GM23338 (cell line): Measurements from ENCODE around the gene GRM8. TPM values are rescaled to one million over a fixed set of nuclear protein-coding genes. Genes with fewer than 3 reads are reported as not detected.

Source experiments
- ATAC-seq: fragments of 200-7000 bp; cut with Tn5 transposase; 3 replicates; pipeline ENCODE4 v1.9.1; 2020
- DNase-seq: peaks from one replicate; pipeline ENCODE4 v3.0.0-alpha.2; 2015; ENCODE audit warnings: low spot score
- H2AFZ ChIP-seq: fragments of 200-600 bp; sonication (generic); 2 replicates; pipeline ENCODE4 v1.8.0; 2016; ENCODE audit warnings: antibody characterized with exemption, mild to moderate bottlenecking, moderate library complexity
- H3F3A ChIP-seq: fragments of 200-600 bp; sonication (generic); replicated peaks from 2 replicates; pipeline ENCODE4 v1.8.0; 2017; ENCODE audit warnings: antibody characterized with exemption, mixed run types, low read depth
- H3K27ac ChIP-seq: fragments of 200-600 bp; sonication (generic); 2 replicates; pipeline ENCODE4 v1.6.1; 2016; ENCODE audit warnings: low read depth
- H3K27me3 ChIP-seq: fragments of 200-600 bp; sonication (generic); 2 replicates; pipeline ENCODE4 v1.8.0; 2016; ENCODE audit warnings: mild to moderate bottlenecking, mixed run types, moderate library complexity; ENCODE audit not compliant: insufficient read depth
- H3K36me3 ChIP-seq: fragments of 200-600 bp; sonication (generic); 2 replicates; pipeline ENCODE4 v1.8.0; 2016; ENCODE audit warnings: mild to moderate bottlenecking; ENCODE audit not compliant: insufficient read depth
- H3K4me1 ChIP-seq: fragments of 200-600 bp; sonication (generic); 2 replicates; pipeline ENCODE4 v1.8.0; 2016; ENCODE audit warnings: mild to moderate bottlenecking, moderate library complexity; ENCODE audit not compliant: insufficient read depth
- H3K4me2 ChIP-seq: fragments of 200-600 bp; sonication (generic); 2 replicates; pipeline ENCODE4 v1.7.1; 2017; ENCODE audit warnings: mixed run types
- H3K4me3 ChIP-seq: fragments of 200-600 bp; sonication (generic); 2 replicates; pipeline ENCODE4 v1.6.1; 2016; ENCODE audit warnings: mixed run types
- H3K79me2 ChIP-seq: fragments of 200-600 bp; sonication (generic); replicated peaks from 2 replicates; pipeline ENCODE4 v1.8.0; 2017; ENCODE audit warnings: mild to moderate bottlenecking; ENCODE audit not compliant: insufficient read depth
- H3K9me2 ChIP-seq: fragments of 200-600 bp; sonication (generic); 2 replicates; pipeline ENCODE4 v1.8.0; 2017; ENCODE audit not compliant: insufficient read depth
- H4K20me1 ChIP-seq: fragments of 200-600 bp; sonication (generic); replicated peaks from 2 replicates; pipeline ENCODE4 v1.8.0; 2017; ENCODE audit warnings: mild to moderate bottlenecking; ENCODE audit not compliant: insufficient read depth
- H3K27ac Mint-ChIP-seq: 2 replicates; pipeline ENCODE4 v1.8.0; 2020; ENCODE audit warnings: inconsistent platforms, mild to moderate bottlenecking, moderate library complexity, mixed read lengths
- H3K27me3 Mint-ChIP-seq: 3 replicates; pipeline ENCODE4 v1.8.0; 2022; ENCODE audit warnings: low read depth, mild to moderate bottlenecking, moderate library complexity, mixed read lengths, inconsistent platforms; ENCODE audit not compliant: insufficient read depth, poor library complexity
- H3K36me3 Mint-ChIP-seq: 3 replicates; pipeline ENCODE4 v1.8.0; 2021; ENCODE audit warnings: low read depth, mild to moderate bottlenecking, inconsistent platforms, moderate library complexity, mixed read lengths
- H3K4me1 Mint-ChIP-seq: 3 replicates; pipeline ENCODE4 v1.8.0; 2020; ENCODE audit warnings: mild to moderate bottlenecking, inconsistent platforms, mixed read lengths
- H3K4me3 Mint-ChIP-seq: 3 replicates; pipeline ENCODE4 v1.8.0; 2021; ENCODE audit warnings: moderate library complexity, mild to moderate bottlenecking, inconsistent platforms, mixed read lengths
- H3K9me3 Mint-ChIP-seq: 3 replicates; pipeline ENCODE4 v1.8.0; 2020; ENCODE audit warnings: moderate library complexity, mild to moderate bottlenecking, inconsistent platforms, mixed read lengths
- EZH2 ChIP-seq: fragments of 200-600 bp; sonication (generic); IDR thresholded peaks from one replicate; pipeline ENCODE4 v1.8.0; 2017; ENCODE audit warnings: antibody characterized with exemption, mild to moderate bottlenecking, low read depth; ENCODE audit not compliant: unreplicated experiment
- JUNB ChIP-seq: IDR thresholded peaks from one replicate; pipeline ENCODE4 v1.6.1; 2016; ENCODE audit warnings: antibody characterized with exemption; ENCODE audit not compliant: unreplicated experiment
- NANOG ChIP-seq: IDR thresholded peaks from 2 replicates; pipeline ENCODE4 v1.6.1; 2016; ENCODE audit warnings: antibody characterized with exemption, borderline replicate concordance
- REST ChIP-seq: IDR thresholded peaks from one replicate; pipeline ENCODE4 v1.6.1; 2018; ENCODE audit warnings: antibody characterized with exemption; ENCODE audit not compliant: unreplicated experiment
- ZNF331 ChIP-seq: fragments of 250-450 bp; sonication (Bioruptor Pico); IDR thresholded peaks from 2 replicates; pipeline ENCODE4 v1.5.0; 2020; ENCODE audit warnings: low read depth, mild to moderate bottlenecking, moderate library complexity
- ZNF462 ChIP-seq: fragments of 250-450 bp; sonication (Bioruptor Pico); IDR thresholded peaks from 2 replicates; pipeline ENCODE4 v1.5.0; 2020; ENCODE audit warnings: mild to moderate bottlenecking, moderate library complexity
- polyA plus RNA-seq: library from polyadenylated mRNA; unstranded; fragments of >200 nt; fragmentation: Nextera tagmentation; extraction: Ambion mirVana; gene quantifications from 2 replicates; pipeline ENCODE4 v1.2.1, GENCODE V29; 2016
- total RNA-seq: library from RNA; depleted of rRNA; stranded (reverse); fragments of >200 nt; shearing (Covaris generic); gene quantifications from 2 replicates; pipeline ENCODE4 v1.2.3, GENCODE V29; 2014

Gene GRM8
- total and polyA plus RNA-seq, 2 experiments from 2014 or later = 1.9 to 6.6 TPM

GRCh38 chr7:126727930-126728391, 524.8 kb downstream of the GRM8 start:
- Mint-ChIP-seq H3K27me3 (no peaks in the 10 kb centered on the region), H3K9me3 (peaks cover 3% of the 10 kb centered on the region; the same call in 1 of the 3 replicates), H3K4me3 (no peak overlapping the region), H3K27ac (no peak overlapping the region), H3K36me3 (no peaks in the 10 kb centered on the region; the same call in 2 of the 3 replicates), H3K4me1 (peaks cover 17% of the 10 kb centered on the region)
- Histone ChIP-seq H3K27me3 (no peaks in the 10 kb centered on the region), H3K4me1 (peaks cover 11% of the 10 kb centered on the region; the same call in 1 of the 2 replicates), H3F3A (no peaks in the 10 kb centered on the region), H3K36me3 (no peaks in the 10 kb centered on the region), H3K9me2 (0 out of 2 replicates have a peak, but pooled peaks cover 2% of the 10 kb centered on the region), H3K27ac (no peak overlapping the region), H2AFZ (no peak overlapping the region), H3K79me2 (no peaks in the 10 kb centered on the region), H3K4me2 (no peak overlapping the region), H3K4me3 (no peak overlapping the region), H4K20me1 (no peaks in the 10 kb centered on the region)
- DNase-seq (no peak), ATAC-seq (no peak)
- TF ChIP-seq REST = no peak
- TF ChIP-seq JUNB = no peak
- no peak for TF ChIP-seq ZNF331 (CRISPR knock-in tag)
- TF ChIP-seq EZH2 = no peak
- no peak for TF ChIP-seq NANOG
- TF ChIP-seq ZNF462 (CRISPR knock-in tag) = no peak
